Measurements from ENCODE around the gene LMO7.
A peak's percentile ranks its signal among the peaks of the same experiment; 100 is the strongest.

Gene LMO7

GRCh38 chr13:75703769-75704168 is 67.6 kb downstream of the LMO7 start:
- TF ChIP-seq POLR2A (IDR thresholded peaks at IDR 0.05; ENCODE audit: low read depth, low read length), result no peak
- no peak for TF ChIP-seq TAF1 (IDR thresholded peaks at IDR 0.05; ENCODE audit: borderline replicate concordance, low read depth, low read length)
- TF ChIP-seq POLR2AphosphoS5 (IDR thresholded peaks at IDR 0.05; ENCODE audit: low read depth, low read length), result no peak
- DNase-seq (ENCODE audit: insufficient read length) (no peak), FAIRE-seq (no peak)

GRCh38 chr13:75704194-75704926 is 68.2 kb downstream of the LMO7 start:
- FAIRE-seq (no peak), DNase-seq (ENCODE audit: insufficient read length) (no peak)
- TF ChIP-seq TAF1 (IDR thresholded peaks at IDR 0.05; ENCODE audit: borderline replicate concordance, low read depth, low read length), result no peak
- no peak for TF ChIP-seq POLR2A (IDR thresholded peaks at IDR 0.05; ENCODE audit: low read depth, low read length)
- TF ChIP-seq POLR2AphosphoS5 (IDR thresholded peaks at IDR 0.05; ENCODE audit: low read depth, low read length), result no peak

GRCh38 chr13:75704927-75705288 is 68.8 kb downstream of the LMO7 start:
- FAIRE-seq (no peak), DNase-seq (ENCODE audit: insufficient read length) (no peak)
- TF ChIP-seq TAF1 (IDR thresholded peaks at IDR 0.05; ENCODE audit: borderline replicate concordance, low read depth, low read length), result no peak
- no peak for TF ChIP-seq POLR2A (IDR thresholded peaks at IDR 0.05; ENCODE audit: low read depth, low read length)
- no peak for TF ChIP-seq POLR2AphosphoS5 (IDR thresholded peaks at IDR 0.05; ENCODE audit: low read depth, low read length)

- TF ChIP-seq TAF1 (IDR thresholded peaks at IDR 0.05; ENCODE audit: borderline replicate concordance, low read depth, low read length), result no peak
- TF ChIP-seq POLR2AphosphoS5 (IDR thresholded peaks at IDR 0.05; ENCODE audit: low read depth, low read length), result no peak
- TF ChIP-seq POLR2A (IDR thresholded peaks at IDR 0.05; ENCODE audit: low read depth, low read length), result no peak
- no peak for FAIRE-seq
- no peak for DNase-seq (ENCODE audit: insufficient read length)
Observed at GRCh38 chr13:75705395-75705794, 69.3 kb downstream of the LMO7 start.

GRCh38 chr13:75705908-75706307 is 69.8 kb downstream of the LMO7 start:
- FAIRE-seq (peak; percentile 9), DNase-seq (ENCODE audit: insufficient read length) (no peak)
- no peak for TF ChIP-seq POLR2AphosphoS5 (IDR thresholded peaks at IDR 0.05; ENCODE audit: low read depth, low read length)
- no peak for TF ChIP-seq TAF1 (IDR thresholded peaks at IDR 0.05; ENCODE audit: borderline replicate concordance, low read depth, low read length)
- no peak for TF ChIP-seq POLR2A (IDR thresholded peaks at IDR 0.05; ENCODE audit: low read depth, low read length)

- TF ChIP-seq POLR2A (IDR thresholded peaks at IDR 0.05; ENCODE audit: low read depth, low read length), result no peak
- no peak for TF ChIP-seq TAF1 (IDR thresholded peaks at IDR 0.05; ENCODE audit: borderline replicate concordance, low read depth, low read length)
- no peak for TF ChIP-seq POLR2AphosphoS5 (IDR thresholded peaks at IDR 0.05; ENCODE audit: low read depth, low read length)
- DNase-seq (ENCODE audit: insufficient read length), result no peak
- FAIRE-seq, result peak; percentile 46
Observed at GRCh38 chr13:75713852-75714251, 77.7 kb downstream of the LMO7 start.

GRCh38 chr13:75715601-75716523 is 79.7 kb downstream of the LMO7 start:
- FAIRE-seq (peak; percentile 80), DNase-seq (ENCODE audit: insufficient read length) (no peak)
- TF ChIP-seq POLR2AphosphoS5 (IDR thresholded peaks at IDR 0.05; ENCODE audit: low read depth, low read length), result no peak
- no peak for TF ChIP-seq TAF1 (IDR thresholded peaks at IDR 0.05; ENCODE audit: borderline replicate concordance, low read depth, low read length)
- no peak for TF ChIP-seq POLR2A (IDR thresholded peaks at IDR 0.05; ENCODE audit: low read depth, low read length)

- DNase-seq (ENCODE audit: insufficient read length) (no peak), FAIRE-seq (no peak)
- TF ChIP-seq POLR2AphosphoS5 (IDR thresholded peaks at IDR 0.05; ENCODE audit: low read depth, low read length), result no peak
- TF ChIP-seq TAF1 (IDR thresholded peaks at IDR 0.05; ENCODE audit: borderline replicate concordance, low read depth, low read length), result no peak
- TF ChIP-seq POLR2A (IDR thresholded peaks at IDR 0.05; ENCODE audit: low read depth, low read length), result no peak
Observed at GRCh38 chr13:75717525-75717924, 81.4 kb downstream of the LMO7 start.

- FAIRE-seq (peak; percentile 17), DNase-seq (ENCODE audit: insufficient read length) (no peak)
- TF ChIP-seq POLR2A (IDR thresholded peaks at IDR 0.05; ENCODE audit: low read depth, low read length) (no peak), TAF1 (IDR thresholded peaks at IDR 0.05; ENCODE audit: borderline replicate concordance, low read depth, low read length) (no peak), POLR2AphosphoS5 (IDR thresholded peaks at IDR 0.05; ENCODE audit: low read depth, low read length) (no peak)
Observed at GRCh38 chr13:75721307-75721706, 85.2 kb downstream of the LMO7 start.

GRCh38 chr13:75723901-75724300 is 87.8 kb downstream of the LMO7 start:
- DNase-seq (ENCODE audit: insufficient read length), result no peak
- TF ChIP-seq TAF1 (IDR thresholded peaks at IDR 0.05; ENCODE audit: borderline replicate concordance, low read depth, low read length) (no peak), POLR2A (IDR thresholded peaks at IDR 0.05; ENCODE audit: low read depth, low read length) (no peak), POLR2AphosphoS5 (IDR thresholded peaks at IDR 0.05; ENCODE audit: low read depth, low read length) (no peak)
- peak; percentile 82 for FAIRE-seq

GRCh38 chr13:75724752-75725517 is 88.8 kb downstream of the LMO7 start:
- DNase-seq (ENCODE audit: insufficient read length) (no peak), FAIRE-seq (no peak)
- TF ChIP-seq POLR2A (IDR thresholded peaks at IDR 0.05; ENCODE audit: low read depth, low read length), result no peak
- TF ChIP-seq POLR2AphosphoS5 (IDR thresholded peaks at IDR 0.05; ENCODE audit: low read depth, low read length), result no peak
- TF ChIP-seq TAF1 (IDR thresholded peaks at IDR 0.05; ENCODE audit: borderline replicate concordance, low read depth, low read length), result no peak

Data from GM12892 (cell line).